Activated CD4-positive, alpha-beta T cell treated with anti-CD3 and anti-CD28 coated beads for 48 hours (primary cell): ENCODE measurements around the gene STARD3NL.
"Not testable (repeated sequence)": the region's sequence is repeated elsewhere in the genome, so short reads cannot be mapped to it uniquely, and the experiment has no call there.

ENCODE experiments used
- DNase-seq: peaks from one replicate; pipeline ENCODE4 v3.0.0-alpha.2; 2020

The STARD3NL gene

GRCh38 chr7:38223306-38223705 lies 45.3 kb downstream of the STARD3NL start:
- DNase-seq, result no peak

DNA sequence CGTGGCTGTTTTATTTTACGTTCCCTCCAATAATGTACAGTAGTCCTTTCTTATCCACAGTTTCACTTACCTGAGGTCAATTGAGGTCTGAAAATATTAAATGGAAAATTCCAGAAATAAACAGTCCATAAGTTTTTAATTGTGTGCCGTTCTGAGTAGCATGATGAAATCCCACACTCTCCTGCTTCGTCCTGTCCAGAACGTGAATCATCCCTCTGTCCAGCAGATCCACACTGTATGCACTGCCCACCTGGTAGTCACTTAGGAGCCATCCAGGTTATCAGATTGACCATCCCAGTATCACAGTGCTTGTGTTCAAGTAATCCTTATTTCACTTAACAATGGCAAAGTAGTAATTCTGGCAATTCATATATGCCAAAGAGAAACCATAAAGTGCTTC lies 46.3 kb downstream of the STARD3NL start:
- DNase-seq, result no peak

DNA sequence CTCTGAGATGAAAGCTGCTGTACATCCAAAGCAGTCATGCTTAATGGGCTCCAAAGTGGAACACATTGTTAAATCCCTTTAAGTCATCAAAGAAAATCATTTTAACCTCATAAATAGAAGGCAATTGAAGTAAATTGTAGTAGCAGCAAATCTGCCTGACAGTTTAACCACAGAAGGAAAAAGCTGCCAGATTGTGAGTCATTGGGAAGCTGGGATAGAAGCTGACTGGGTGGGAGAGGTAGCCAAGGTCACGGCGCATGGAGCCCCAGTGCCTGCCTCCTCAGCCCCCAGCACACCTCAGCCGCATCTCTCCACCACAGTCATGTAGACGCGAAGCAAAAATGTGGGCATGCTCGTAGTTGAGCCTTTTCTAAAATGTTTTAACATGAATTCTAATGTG lies 51.3 kb downstream of the STARD3NL start:
- no peak for DNase-seq

- DNase-seq, result no peak
These were observed 52.0 kb downstream of the STARD3NL start for GRCh38 chr7:38229884-38230642.

DNA sequence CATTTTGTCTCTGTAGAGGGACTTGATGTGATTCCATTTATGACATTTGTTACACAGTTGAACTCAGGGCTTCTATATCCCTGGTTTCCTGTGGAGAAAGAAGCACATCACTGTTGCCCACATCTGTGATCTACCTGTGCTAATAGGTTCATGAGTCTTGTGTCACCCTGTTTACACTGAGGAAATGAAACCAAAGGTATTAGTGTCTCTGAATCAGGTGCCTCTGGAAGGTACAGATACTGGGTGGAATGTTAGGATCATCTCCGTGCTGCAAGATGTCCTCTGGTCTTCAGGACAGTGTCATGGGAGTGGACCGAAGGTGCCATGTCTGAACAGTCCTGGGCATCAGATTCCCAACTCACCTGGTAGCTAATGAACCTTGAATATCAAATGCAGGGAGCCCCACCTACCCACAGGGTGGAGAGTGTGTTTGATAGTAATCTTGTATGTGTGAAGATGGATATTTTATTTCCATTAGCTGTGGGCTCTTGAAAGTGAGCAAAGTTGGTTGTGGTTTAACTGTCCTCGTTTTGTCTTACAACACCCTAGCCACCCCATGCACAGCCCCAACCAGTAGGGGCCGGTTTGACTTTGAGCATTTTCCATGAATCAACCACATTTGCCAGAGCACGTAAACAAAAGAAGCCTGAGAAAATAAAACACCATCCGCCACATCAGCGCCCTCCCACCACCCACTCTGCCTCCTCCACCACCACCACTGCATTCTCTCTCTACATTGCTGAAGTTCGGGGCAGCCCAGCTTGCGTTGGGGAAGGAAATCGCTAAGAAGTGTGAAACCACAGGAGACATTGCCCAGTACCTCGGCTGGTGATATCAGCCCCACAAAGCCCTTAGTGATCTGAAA lies 54.7 kb downstream of the STARD3NL start:
- peak; percentile 78 for DNase-seq

DNA sequence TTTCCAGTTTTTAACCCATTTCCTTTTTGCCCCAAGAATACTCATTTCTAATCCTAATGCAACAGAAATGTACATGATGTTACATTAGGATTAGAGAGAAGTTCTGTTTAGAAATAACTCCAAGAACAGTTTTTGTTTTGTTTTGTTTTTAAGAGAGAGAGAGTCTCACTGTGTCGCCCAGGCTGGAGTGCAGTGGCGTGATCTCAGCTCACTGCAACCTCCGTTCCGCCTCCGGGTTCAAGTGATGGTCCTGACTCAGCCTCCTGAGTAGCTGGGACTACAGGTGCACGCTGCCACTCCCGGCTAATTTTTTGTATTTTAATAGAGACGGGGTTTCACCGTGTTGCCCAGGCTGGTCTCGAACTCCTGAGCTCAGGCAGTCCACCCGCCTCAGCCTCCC lies 56.7 kb downstream of the STARD3NL start:
- not testable (repeated sequence) for DNase-seq

GRCh38 chr7:38235606-38236005 lies 57.6 kb downstream of the STARD3NL start:
- no peak for DNase-seq

DNA sequence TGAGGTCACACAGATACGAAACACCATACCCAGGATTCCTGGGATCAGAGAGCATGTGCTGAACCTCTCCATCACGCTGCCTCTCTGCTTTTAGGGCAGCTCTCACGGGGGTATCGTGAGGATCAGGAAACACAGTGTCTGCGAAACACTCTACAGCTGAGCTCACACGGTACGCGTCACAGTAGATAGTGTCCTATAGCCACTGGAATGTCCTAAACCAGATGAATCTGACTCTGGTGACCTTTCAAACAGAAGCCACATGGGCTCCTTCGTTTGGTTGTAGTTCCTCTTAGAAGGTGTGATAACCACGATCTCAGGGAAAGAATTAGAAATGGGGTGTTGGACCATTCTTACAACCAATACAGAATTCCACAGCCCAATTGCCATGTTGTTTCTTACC lies 61.1 kb downstream of the STARD3NL start:
- not testable (repeated sequence) for DNase-seq

- DNase-seq, result no peak
These were observed 63.0 kb downstream of the STARD3NL start for GRCh38 chr7:38241071-38241470.

GRCh38 chr7:38242814-38243213 lies 64.8 kb downstream of the STARD3NL start:
- no peak for DNase-seq

DNA sequence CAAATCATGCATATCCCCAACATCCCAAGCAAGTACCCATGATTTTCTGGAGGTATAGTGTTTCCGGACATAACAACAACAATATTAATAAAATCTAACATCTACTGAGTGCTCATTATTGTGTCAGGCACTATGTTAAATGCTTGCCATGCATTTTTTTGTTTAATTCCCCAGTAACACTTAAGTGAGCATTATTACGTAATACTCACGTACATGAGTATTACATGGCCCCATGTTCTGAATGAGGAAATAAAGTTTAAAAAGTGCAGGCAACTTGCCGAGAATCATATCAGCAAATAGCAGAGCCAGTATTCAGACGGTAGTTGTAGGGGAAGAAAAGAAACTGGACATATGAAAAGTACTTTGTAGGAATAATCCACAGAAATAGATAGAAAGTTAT lies 65.3 kb downstream of the STARD3NL start:
- not testable (repeated sequence) for DNase-seq

DNA sequence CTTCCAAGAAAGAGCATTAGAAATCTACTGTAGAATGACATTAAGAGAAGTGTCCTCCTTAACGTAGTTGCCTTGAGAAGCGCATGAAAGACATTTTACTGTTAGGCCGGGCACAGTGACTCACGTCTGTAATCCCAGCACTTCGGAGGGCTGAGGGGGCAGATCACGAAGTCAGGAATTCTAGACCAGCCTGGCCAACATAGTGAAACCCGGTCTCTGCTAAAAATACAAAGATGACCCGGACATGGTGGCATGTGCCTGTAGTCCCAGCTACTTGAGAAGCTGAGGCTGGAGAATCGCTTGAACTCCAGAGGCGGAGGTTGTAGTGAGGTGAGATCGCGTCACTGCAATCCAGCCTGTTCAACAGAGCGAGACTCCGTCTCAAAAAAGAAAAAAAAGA lies 66.5 kb downstream of the STARD3NL start:
- no peak for DNase-seq

DNA sequence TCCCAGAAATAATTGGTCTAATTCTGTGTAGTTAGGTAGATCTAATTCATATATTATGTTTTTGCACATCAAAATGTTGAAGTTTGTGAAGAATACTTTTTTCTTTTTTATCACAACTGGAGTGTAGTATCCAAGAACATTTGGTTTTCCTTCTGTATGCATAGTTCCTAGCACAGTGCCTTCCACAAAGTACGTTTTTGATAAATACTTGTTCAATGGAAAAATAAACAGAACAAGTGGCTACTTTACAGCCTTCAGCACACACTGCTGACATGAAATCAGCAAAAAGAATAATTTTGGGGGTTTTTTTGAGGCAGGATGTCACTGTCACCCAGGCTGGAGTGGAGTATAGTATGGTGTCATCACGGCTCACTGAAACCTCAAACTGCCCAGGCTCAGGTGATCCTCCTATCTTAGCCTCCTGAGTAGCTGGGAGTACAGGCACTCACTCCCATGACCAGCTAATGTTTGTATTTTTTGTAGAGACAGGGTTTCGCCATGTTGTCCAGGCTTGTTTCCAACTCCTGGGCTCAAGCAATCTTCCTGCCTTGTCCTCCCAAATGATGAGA lies 67.4 kb downstream of the STARD3NL start:
- DNase-seq, result no peak

GRCh38 chr7:38248069-38248567 lies 70.1 kb downstream of the STARD3NL start:
- DNase-seq, result no peak

DNA sequence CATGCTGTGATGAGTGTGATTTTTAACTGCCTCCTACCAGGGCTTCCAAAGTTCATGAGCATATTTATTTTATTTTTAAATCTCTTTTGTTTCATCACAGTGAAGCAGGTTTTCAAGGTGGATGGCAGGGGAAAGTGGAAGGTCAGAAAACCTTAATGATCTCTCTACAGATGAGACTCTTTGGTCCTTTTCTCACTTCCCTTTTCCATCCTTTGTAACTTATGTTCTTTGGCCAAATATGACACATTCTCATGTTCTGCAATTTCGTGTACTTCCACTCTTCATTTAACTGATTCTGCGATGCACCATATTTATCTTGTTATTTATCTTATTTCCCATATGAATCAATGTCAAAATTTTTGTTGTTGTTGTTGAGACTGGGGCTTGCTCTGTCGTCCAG lies 71.8 kb downstream of the STARD3NL start:
- not testable (repeated sequence) for DNase-seq

DNA sequence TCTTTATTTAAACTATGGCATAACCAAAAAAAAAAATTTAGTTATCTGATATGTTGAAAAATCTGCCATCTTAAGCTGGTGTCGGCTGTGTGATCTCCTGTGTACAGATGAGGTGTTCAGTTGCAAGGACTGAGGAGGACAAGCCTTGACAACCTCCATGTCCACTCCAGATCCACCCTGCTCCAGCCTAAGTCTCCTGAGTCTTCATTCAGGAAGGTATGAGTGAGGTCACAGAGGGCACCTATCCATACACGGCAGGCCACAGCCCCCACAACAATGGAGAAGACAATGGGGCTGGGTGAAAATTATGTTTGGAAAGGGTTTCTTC lies 79.3 kb downstream of the STARD3NL start:
- no peak for DNase-seq

DNA sequence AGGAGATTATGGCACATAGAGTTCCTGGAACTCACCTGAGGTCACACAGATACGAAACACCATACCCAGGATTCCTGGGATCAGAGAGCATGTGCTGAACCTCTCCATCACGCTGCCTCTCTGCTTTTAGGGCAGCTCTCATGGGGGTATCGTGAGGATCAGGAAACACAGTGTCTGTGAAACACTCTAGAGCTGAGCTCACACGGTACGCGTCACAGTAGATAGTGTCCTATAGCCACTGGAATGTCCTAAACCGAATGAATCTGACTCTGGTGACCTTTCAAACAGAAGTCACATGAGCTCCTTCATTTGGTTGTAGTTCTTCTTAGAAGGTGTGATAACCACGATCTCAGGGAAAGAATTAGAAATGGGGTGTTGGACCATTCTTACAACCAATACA lies 81.1 kb downstream of the STARD3NL start:
- DNase-seq, result not testable (repeated sequence)

- DNase-seq, result not testable (repeated sequence)
These were observed 83.6 kb downstream of the STARD3NL start for GRCh38 chr7:38261601-38262000.

- DNase-seq, result not testable (repeated sequence)
These were observed 84.0 kb downstream of the STARD3NL start for GRCh38 chr7:38262026-38262425.

DNA sequence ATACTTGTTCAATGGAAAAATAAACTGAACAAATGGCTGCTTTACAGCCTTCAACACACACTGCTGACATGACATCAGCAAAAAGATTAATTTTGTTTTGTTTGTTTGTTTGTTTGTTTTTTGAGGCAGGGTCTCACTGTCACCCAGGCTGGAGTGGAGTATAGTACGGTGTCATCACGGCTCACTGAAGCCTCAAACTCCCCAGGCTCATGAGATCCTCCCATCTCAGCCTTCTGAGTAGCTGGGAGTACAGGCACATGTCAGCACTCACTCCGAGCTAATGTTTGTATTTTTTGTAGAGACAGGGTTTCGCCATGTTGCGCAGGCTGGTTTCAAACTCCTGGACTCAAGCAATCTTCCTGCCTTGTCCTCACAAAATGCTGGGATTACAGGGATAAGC lies 84.5 kb downstream of the STARD3NL start:
- DNase-seq, result no peak

GRCh38 chr7:38263274-38263673 lies 85.2 kb downstream of the STARD3NL start:
- DNase-seq, result not testable (repeated sequence)

- not testable (repeated sequence) for DNase-seq
These were observed 86.6 kb downstream of the STARD3NL start for GRCh38 chr7:38264602-38265001.

GRCh38 chr7:38265958-38266357 lies 87.9 kb downstream of the STARD3NL start:
- not testable (repeated sequence) for DNase-seq
